Effector CD8-positive, alpha-beta T cell (primary cell): ENCODE data around the gene BCAT1.
"Not testable (repeated sequence)": the region's sequence is repeated elsewhere in the genome, so short reads cannot be mapped to it uniquely, and the experiment has no call there.

Source experiments
- DNase-seq: peaks from one replicate; lab custom pipeline; 2025; lab: John Stamatoyannopoulos, UW

The BCAT1 gene

GRCh38 chr12:24853588-24853987, 95.3 kb downstream of the BCAT1 start:
- no peak for DNase-seq

DNA sequence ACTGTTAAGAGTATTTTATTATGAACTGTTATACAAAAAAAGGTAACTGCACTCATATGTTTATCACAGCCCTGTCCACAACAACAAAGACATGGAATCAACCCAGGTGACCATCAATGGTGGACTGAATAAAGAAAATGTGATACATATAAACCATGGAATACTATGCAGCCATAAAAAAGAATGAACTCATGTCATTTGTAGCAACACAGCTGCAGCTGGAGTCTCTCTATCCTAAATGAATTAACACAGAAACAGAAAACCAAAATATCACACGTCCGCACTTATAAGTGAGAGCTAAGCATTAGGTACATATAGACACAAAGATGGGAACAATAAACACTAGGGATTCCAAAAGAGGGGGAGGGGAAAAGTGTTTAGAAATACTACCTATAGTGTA, 95.8 kb downstream of the BCAT1 start:
- DNase-seq = no peak

DNA sequence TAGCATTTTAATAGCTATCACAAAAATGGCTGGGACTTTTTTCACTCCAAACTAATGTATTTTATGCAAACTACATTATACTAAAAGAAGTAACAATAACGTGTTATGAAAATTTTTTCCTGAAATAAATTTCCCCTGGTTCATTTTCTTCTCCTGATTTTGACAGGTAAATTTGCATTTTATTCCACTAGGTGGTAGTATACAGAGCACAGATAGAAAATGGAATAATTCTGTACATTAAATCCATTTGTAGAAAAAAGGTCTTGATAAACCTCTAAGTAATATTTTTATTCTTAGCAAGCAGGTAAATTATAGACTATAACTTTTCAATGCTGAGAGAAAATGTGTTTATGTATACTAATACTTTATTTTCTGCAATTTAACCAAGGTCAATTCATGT, 96.5 kb downstream of the BCAT1 start:
- no peak for DNase-seq

DNA sequence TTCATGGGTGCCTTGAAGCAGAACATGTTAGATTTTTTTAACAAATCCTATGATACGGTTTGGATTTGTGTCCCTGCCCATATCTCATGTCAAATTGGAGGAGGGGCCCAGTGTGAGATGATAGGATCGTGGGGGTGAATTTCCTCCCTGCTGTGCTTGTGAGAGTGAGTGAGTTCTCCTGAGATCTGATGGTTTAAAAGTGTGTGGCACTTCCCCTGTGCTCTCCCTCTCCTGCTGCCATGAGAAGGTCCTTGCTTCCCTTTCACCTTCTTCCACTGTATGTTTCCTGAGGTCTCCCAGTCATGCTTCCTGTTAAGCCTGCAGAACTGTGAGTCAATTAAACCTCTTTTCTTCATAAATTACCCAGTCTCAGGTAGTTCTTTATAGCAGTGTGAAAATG, 97.0 kb downstream of the BCAT1 start:
- DNase-seq = not testable (repeated sequence)

DNA sequence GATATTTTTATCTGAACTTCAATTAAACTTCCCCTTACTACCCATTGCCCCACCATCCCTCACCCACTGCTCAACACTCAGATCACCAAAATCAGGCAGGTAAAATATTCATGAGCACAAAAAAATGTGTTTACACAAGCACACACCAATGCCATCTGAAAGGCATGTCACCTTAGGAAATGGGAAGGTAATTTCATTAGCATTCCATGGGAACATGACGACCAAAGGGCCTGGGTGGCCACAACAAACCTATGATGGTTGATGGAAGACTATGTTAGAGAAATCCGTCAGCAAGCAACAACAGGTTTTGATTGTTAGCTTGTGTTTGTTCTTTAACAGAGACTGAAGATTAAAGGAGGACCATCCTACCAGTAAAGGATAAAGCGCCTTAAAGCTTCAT, 97.6 kb downstream of the BCAT1 start:
- no peak for DNase-seq

GRCh38 chr12:24850496-24850895, 98.4 kb downstream of the BCAT1 start:
- no peak for DNase-seq

DNA sequence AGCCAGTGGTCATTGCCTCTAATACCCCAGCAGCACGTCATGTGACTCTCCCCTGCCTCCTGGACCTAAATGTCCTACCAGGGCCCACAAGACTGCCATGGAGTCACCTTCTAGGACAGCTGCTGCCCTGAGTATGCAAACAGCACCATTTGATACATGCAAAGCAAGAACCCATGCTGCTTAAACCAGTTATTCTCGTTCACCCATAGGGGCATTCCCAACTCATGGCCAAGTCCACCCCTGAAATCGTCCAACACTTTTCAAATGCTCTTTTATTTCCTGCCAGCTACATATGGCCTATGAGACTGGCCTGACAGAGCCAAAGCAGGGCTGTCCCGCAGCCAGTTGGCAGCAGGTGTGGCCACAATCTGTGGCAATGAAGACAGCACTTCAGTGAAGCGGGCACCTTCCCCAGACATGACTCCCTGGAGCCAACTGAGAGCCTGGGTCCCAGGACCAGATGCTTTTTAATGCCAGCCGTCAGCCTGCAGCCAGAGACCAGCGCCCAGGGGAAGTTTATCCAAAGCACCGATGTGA, 99.9 kb downstream of the BCAT1 start:
- DNase-seq = no peak

GRCh38 chr12:24846689-24847088, 102.2 kb downstream of the BCAT1 start:
- DNase-seq = no peak

DNA sequence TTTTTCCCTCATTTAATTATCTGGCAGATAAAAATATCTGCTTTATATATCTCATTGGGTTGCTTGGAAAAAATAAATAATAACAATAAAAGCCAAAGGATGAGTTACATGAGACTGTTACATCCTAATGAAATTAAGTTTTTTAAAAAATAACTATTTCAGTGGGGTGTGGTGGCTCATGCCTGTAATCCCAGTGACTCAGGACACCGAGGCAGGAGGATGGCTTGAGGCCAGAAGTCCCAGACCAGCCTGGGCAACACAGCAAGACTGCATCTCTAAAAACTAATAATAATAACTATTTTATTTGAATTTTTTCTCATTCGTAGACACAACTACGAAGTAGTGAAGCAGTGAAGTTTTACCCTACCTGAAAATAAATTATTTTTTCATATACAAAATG, 103.3 kb downstream of the BCAT1 start:
- no peak for DNase-seq

DNA sequence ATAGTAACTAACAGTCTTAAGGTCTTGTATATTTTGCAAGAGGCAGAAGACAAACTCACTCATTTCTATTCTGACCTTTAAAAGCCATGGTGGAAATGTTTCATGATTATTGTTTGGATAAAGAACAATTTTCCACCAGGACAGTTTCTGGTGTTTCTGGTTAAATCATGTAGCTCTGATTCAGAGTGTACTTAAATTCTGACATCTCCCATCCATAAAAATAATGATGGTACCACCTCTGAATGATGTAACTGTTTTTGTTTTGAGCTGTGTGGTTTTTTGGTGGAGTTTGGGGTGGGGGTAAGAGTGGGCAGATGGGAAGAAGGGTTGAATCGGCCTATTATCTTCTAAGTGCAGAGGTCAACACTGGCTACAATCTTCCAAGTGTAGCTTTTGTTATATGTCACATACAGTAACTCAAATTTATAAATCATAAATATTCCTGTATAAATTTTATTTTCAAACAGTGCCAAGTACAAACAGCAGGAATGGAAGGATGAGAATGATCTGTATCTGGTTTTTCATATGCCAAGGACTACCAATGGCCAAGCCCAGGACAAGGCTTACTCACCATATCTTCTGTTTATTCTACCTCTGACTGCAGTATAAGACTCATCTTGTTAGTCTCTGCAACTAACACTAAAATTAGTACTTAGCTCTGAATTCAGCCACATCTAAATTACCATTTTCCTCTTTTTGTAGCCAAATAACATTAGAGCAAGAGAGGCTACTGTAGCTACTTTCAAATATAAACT, 108.7 kb downstream of the BCAT1 start:
- no peak for DNase-seq

DNA sequence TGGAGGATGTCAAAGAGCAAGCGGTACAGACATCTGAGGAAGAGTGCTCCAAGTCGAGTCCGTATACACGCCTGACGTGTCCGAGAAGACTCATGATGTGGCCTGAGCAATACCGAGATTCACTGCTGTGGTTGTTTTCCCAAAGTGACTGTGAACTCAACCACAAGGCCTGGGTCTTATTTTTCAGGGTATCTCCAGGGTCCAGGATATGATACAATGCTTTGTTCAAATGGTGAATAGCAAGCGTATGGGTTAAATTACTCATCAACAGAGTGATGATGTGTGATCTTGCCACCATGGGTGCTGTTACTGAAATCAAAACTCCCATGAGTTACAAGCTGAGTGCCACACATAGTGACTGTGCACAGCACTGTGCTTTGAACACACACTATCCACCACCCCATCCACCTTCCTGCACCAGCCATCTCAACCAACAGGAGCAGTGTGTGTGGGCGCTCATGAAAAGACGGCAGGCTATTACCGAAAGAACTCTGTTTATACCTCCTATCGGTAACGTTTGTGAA, 109.6 kb downstream of the BCAT1 start:
- DNase-seq = no peak

DNA sequence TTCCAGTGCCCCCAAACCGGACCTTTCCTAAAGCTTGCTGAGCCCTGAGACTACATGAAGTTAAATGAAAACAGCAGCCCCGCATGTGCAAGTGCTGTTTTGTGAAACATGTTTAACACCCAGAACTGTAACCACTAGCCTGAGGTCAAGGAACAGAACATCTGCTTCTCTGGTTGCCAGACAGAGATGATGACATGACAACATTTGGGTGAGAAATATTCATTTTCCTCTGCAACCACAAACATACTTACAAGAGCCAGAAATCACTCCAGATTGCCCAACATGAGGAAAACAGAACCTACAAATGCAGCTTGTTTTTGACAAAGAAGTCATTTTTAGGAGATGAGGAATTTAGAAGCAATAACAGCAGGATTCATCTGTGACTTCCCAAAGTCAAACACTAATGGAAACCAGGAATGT, 110.4 kb downstream of the BCAT1 start:
- DNase-seq = no peak

DNA sequence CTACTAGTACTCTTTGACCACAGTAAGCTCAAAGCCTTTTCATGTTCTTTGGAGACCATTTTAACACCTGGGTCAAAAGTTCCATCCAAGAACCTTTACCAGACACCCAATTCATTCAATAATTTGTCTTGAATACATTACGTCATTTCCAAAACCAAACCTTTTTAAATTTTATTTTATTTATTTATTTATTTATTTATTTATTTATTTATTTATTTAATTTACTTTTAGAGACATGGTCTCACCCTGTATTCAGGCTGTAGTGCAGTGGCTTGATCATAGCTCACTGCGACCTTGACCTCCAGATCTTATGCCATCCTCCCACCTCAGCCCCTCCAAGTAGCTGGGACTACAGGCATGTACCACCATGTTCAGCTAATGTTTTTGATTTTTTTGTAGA, 113.5 kb downstream of the BCAT1 start:
- DNase-seq = no peak

DNA sequence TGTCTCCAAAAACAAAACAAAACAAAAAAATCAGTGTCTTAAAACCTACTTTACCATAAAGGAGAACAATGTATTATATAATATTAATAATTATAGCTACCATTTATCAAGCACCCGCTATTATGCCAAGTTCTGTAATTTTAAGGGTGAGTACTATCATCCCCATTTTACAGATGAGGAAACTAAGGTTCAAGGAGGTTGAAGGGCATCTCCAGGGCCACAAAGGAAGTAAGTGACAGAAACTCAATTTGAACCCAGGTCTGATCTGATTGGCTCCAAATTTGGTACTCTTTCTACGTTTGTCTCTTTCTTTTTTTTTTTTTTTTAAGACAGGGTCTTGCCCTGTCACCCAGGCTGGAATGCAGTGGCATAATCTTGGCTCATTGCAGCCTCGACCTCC, 115.4 kb downstream of the BCAT1 start:
- no peak for DNase-seq

GRCh38 chr12:24823808-24824515, 124.9 kb downstream of the BCAT1 start:
- no peak for DNase-seq

DNA sequence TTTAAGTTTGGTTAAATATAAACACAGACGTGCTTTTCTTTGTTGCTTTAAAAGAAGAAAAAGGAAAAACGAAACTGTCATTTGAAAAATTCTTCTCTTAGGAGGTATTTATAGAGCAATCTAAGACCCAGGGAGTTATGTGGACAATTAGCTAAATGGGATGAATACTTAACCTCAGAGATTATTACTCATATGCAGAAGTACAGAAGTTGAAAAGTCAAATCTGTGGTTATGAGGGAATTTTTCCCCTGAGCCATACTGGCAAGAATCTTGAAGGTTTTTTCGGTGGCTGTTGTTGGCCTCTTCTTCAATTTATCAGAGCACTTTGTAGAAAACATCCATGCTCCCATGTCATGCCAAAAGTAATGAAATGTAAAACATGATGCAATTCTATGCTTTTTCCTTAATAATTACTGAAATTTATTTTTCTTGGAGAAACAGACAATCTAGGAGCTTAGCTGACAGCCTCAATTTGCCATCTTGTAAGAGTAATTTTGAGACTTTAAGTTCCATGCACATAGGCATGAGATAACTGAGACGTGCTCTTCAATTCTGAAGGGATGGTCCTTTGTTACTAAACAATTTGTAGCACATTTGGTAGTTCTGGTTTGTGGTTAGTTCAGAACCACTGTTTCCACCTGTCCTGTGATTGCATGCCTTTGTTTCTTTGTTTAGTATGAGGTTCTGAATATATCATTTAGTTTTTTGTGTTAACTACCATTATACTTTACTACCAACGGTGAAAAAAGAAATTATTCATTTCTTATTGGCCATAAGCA, 126.6 kb downstream of the BCAT1 start:
- DNase-seq = no peak

DNA sequence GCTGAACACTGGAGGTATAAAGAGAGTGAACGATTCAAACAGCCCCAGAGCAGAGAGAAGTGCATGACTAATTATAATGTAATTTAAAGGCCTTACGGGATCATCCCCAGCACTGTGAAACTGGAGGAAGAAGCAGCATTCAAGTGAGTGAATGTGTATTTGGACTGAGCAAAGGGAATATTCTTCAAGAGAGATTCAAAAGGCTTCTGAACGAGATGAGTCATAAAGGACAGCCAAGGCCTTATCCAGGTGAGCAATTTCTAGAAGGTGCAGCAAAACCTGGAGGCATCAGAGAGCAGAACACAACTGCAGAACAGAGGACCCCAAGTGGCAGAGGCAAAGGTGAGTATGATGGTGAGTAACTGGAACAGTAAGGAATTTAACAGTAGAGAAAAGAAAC, 127.2 kb downstream of the BCAT1 start:
- no peak for DNase-seq

GRCh38 chr12:24820872-24821271, 128.0 kb downstream of the BCAT1 start:
- DNase-seq = no peak

- DNase-seq = no peak
These were observed 130.6 kb downstream of the BCAT1 start for GRCh38 chr12:24818351-24818750.

DNA sequence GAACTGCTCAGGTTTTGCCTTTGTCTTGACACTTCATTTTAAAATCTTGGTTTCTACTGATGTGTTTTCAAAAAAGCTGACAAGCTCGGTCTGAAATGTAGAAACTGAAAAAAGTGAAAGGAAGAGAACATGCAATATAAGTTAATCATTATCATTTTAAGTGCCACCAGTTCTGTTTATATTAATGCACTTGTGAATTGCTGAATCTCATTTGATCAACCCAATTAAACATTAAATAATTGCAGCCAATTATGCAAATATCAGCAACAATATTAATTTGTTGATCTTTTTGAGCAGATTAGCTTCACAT, 133.8 kb downstream of the BCAT1 start:
- DNase-seq = no peak

DNA sequence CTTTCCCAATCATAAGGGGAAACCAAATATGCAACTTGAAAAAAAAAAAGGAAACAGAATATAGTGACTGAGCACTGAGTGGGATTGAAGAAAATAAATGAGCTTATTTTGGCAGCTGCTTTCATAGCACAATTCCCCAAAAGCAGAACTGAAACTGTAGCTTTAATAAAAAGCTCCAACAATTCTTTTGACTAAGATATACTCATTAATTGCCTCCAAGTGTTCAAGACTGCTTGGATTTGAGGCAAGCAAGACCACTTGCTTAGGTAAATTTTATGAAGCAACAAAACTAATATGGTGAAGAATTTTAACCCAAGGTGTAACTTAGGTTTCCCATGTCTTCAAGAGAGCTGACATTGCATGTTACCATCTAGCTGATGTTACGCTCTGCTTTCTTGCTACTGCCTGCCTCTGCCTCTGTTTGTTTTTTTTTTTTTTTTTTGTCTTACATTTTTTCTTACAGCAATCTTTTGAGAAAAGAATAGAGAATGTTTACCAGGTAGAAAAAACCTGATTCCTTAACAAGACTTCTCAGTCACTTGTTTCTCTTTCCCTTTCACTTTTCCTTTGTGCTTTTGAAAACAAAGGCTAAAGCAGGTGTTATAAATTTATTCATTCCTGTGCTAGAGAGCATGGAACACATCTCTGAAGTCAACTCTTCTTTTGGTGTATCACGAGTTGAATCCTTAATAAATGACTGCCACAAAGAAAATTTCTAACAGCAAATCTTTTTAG, 134.4 kb downstream of the BCAT1 start:
- DNase-seq = no peak

DNA sequence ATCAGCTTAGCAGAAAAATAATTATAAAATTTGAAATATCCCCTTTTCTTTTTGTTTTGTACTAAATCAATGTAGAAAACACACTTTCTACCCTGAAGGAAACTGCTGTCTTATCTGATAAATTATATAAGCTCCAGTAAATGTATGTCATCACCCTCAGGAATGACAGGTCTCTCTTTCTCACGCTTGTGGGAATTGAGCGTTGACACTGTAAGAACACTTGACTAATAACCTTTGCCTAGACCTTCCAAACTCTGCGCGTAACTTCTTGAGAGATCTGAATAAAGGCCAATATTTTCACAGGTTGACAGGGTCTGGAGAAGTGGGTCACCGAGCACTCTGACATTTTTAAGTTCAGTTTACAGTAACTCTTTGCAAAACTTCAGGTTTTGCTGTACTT, 138.5 kb downstream of the BCAT1 start:
- DNase-seq = no peak
